ENCODE results near the gene SGO2.

- TF ChIP-seq CTCF (IDR thresholded peaks at IDR 0.05) (no peak), POLR2A (IDR thresholded peaks at IDR 0.05) (no peak)
These were observed 41.1 kb upstream of the SGO2 start for GRCh38 chr2:200484934-200485333.
